Activated T-cell treated with anti-CD3 and anti-CD28 coated beads for 4 hours (primary cell): Measurements from ENCODE around the gene IMPDH2.

Experiments
- DNase-seq: peaks from one replicate; pipeline ENCODE4 v3.0.0-alpha.2; 2020

IMPDH2 gene

GRCh38 chr3:49028673-49029562, at the start of gene IMPDH2:
TSS of gene IMPDH2 (minus strand) at chr3:49029398. CDS start at chr3:49029350, 48 bp downstream.
- peak; percentile 91 for DNase-seq

- DNase-seq, result no peak
These were observed 47.4 kb upstream of the IMPDH2 start for GRCh38 chr3:49076646-49077045.

- no peak for DNase-seq
These were observed 46.9 kb upstream of the IMPDH2 start for GRCh38 chr3:49076116-49076515.

- DNase-seq, result no peak
These were observed 28.8 kb upstream of the IMPDH2 start for GRCh38 chr3:49058011-49058410.

- DNase-seq, result no peak
These were observed 28.1 kb upstream of the IMPDH2 start for GRCh38 chr3:49057268-49057667.

- no peak for DNase-seq
These were observed 25.2 kb upstream of the IMPDH2 start for GRCh38 chr3:49054344-49054862.

GRCh38 chr3:49053543-49053942, 24.3 kb upstream of the IMPDH2 start:
- no peak for DNase-seq

- no peak for DNase-seq
These were observed 6.1 kb upstream of the IMPDH2 start for GRCh38 chr3:49035281-49035680.

GRCh38 chr3:49034650-49035049, 5.5 kb upstream of the IMPDH2 start:
- no peak for DNase-seq

GRCh38 chr3:49032646-49033304, 3.6 kb upstream of the IMPDH2 start:
- DNase-seq, result no peak

- no peak for DNase-seq
These were observed 1.1 kb upstream of the IMPDH2 start for GRCh38 chr3:49030321-49030720.

- no peak for DNase-seq
These were observed 326 bp upstream of the IMPDH2 start for GRCh38 chr3:49029563-49029884.

- no peak for DNase-seq
These were observed 913 bp downstream of the IMPDH2 start for GRCh38 chr3:49028298-49028672.

- no peak for DNase-seq
These were observed 1.6 kb downstream of the IMPDH2 start for GRCh38 chr3:49027634-49028033.

- DNase-seq, result no peak
These were observed 2.7 kb downstream of the IMPDH2 start for GRCh38 chr3:49026536-49026935.

GRCh38 chr3:49025793-49026520, 3.2 kb downstream of the IMPDH2 start:
- no peak for DNase-seq

GRCh38 chr3:49025005-49025792, 4.0 kb downstream of the IMPDH2 start:
- no peak for DNase-seq

- no peak for DNase-seq
These were observed 4.7 kb downstream of the IMPDH2 start for GRCh38 chr3:49024449-49024848.

- no peak for DNase-seq
These were observed 5.4 kb downstream of the IMPDH2 start for GRCh38 chr3:49023775-49024174.

- no peak for DNase-seq
These were observed 6.5 kb downstream of the IMPDH2 start for GRCh38 chr3:49022688-49023171.

GRCh38 chr3:49021813-49022687, 7.1 kb downstream of the IMPDH2 start, which contains the start of gene NDUFAF3:
TSS of gene NDUFAF3 (plus strand) at chr3:49022121. CDS start at chr3:49022145, 24 bp downstream.
- DNase-seq, result peak; percentile 84
